ENCODE data around the gene IGSF3.

IGSF3 gene

DNA sequence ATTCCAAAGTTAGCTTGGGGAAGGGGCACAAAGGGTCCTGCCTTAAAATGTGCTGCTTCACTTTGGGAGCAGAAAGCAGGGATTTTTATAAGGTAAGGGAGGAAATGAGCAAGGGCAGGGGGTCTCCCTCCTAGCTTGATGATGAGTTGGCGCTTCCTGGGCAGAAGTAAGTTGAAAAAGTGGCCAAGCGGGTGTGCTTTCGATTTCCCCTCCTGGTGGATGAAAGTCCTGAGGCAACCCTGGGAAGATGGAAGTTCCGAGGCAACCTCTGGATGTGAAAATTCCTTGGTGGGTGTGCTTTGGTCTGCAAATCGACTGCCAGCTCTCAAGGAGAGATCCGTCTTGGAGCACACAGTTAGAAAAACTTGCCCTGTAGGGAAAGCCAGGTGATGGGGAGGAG, 45.0 kb upstream of the IGSF3 start:
- H2AFZ ChIP-seq (ENCODE audit: low read depth, low read length): no peak overlapping the region
- H2BK12ac ChIP-seq (ENCODE audit: low read length in 2 of 2): no peak overlapping the region
- peaks cover 2% of the 10 kb centered on the region for H3K9me3 ChIP-seq (ENCODE audit: control insufficient read depth, low read length)
- no peaks in the 10 kb centered on the region for H3K36me3 ChIP-seq (ENCODE audit: control insufficient read depth in 1 of 2, insufficient read depth in 2 of 2, low read depth in 1 of 2, low read length in 2 of 2)
- no peak for DNase-seq
- H3K14ac ChIP-seq (ENCODE audit: low read length in 2 of 2): no peak overlapping the region
- peaks cover 0 to 49% of the 10 kb centered on the region in 2 experiments for H3K27me3 ChIP-seq (ENCODE audit: control insufficient read depth in 1 of 2, insufficient read depth in 1 of 2, low read length in 2 of 2)
- no peak overlapping the region for H2AK5ac ChIP-seq (ENCODE audit: low read length, severe bottlenecking)
- no peaks in the 10 kb centered on the region for H3K79me1 ChIP-seq (replicated peaks; ENCODE audit: low read length, poor library complexity, severe bottlenecking)
- no peak overlapping the region for H2BK15ac ChIP-seq (ENCODE audit: low read depth, poor library complexity, severe bottlenecking)
- H3K4me2 ChIP-seq (ENCODE audit: low read length, poor library complexity, severe bottlenecking): peak overlapping the region; percentile 44
- H3K4ac ChIP-seq (ENCODE audit: low read depth in 1 of 2, low read length in 2 of 2): no peak overlapping the region
- no peak overlapping the region for H3K9ac ChIP-seq (ENCODE audit: low read length)
- H3K18ac ChIP-seq (ENCODE audit: low read depth in 1 of 2, low read length in 2 of 2): no peak overlapping the region
- WGBS: 58% methylated on average over 6 of the region's 6 CpGs
- H4K91ac ChIP-seq (ENCODE audit: low read length): no peak overlapping the region
- no peak overlapping the region for H3K23ac ChIP-seq (ENCODE audit: low read length in 2 of 2)
- peaks cover 3% of the 10 kb centered on the region for H3K4me1 ChIP-seq (ENCODE audit: control insufficient read depth, insufficient read depth, low read depth, low read length)
- H3K4me3 ChIP-seq (ENCODE audit: insufficient read depth in 1 of 2, low read depth in 1 of 2, low read length in 2 of 2): no peak overlapping the region
- H2BK5ac ChIP-seq (ENCODE audit: low read depth, low read length, poor library complexity, severe bottlenecking): no peak overlapping the region
- no peak overlapping the region for H3K27ac ChIP-seq (ENCODE audit: low read length, poor library complexity, severe bottlenecking)
- no peak overlapping the region for H2BK120ac ChIP-seq (ENCODE audit: low read depth, low read length)
- no peak overlapping the region for H4K8ac ChIP-seq (ENCODE audit: low read length)

DNA sequence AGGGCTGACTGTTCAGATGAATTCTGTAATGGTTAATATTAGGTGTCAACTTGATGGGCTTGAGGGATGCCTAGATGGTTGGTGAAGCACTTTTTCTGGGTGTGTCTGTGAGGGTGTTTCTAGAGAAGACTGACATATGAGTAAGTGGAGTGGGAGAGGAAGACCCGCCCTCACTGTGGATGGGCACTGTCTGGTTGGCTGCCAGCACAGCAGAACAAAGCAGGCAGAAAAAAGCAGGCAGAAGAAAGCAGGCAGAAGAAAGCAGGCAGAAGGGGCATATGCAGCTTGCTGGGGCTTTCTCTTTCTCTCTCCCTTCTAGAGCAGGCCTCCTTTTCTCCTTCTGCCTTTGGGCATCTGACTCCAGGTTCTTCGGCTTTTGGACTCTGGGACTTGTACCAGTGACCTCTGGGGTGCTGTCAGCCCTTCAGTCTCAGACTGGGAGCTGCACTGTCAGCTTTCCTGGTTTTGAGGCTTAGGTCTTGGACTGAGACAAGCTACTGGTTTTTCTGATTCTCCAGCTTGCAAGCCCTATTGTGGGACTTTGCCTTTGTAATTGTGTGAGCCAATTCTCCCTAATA, 43.8 kb upstream of the IGSF3 start:
- Histone ChIP-seq H3K79me1 (replicated peaks; ENCODE audit: low read length, poor library complexity, severe bottlenecking) (no peaks in the 10 kb centered on the region), H3K9me3 (ENCODE audit: control insufficient read depth, low read length) (no peaks in the 10 kb centered on the region), H4K91ac (ENCODE audit: low read length) (no peak overlapping the region), H3K36me3 (ENCODE audit: control insufficient read depth in 1 of 2, insufficient read depth in 2 of 2, low read depth in 1 of 2, low read length in 2 of 2) (no peaks in the 10 kb centered on the region), H3K4me1 (ENCODE audit: control insufficient read depth, insufficient read depth, low read depth, low read length) (peaks cover 3% of the 10 kb centered on the region), H2BK5ac (ENCODE audit: low read depth, low read length, poor library complexity, severe bottlenecking) (no peak overlapping the region), H2AFZ (ENCODE audit: low read depth, low read length) (no peak overlapping the region), H2AK5ac (ENCODE audit: low read length, severe bottlenecking) (no peak overlapping the region), H2BK120ac (ENCODE audit: low read depth, low read length) (no peak overlapping the region), H3K18ac (ENCODE audit: low read depth in 1 of 2, low read length in 2 of 2) (no peak overlapping the region), H3K4me3 (ENCODE audit: insufficient read depth in 1 of 2, low read depth in 1 of 2, low read length in 2 of 2) (no peak overlapping the region), H3K23ac (ENCODE audit: low read length in 2 of 2) (no peak overlapping the region), H2BK12ac (ENCODE audit: low read length in 2 of 2) (no peak overlapping the region), H3K27me3 (ENCODE audit: control insufficient read depth in 1 of 2, insufficient read depth in 1 of 2, low read length in 2 of 2) (peaks cover 0 to 54% of the 10 kb centered on the region in 2 experiments), H3K27ac (ENCODE audit: low read length, poor library complexity, severe bottlenecking) (no peak overlapping the region), H3K9ac (ENCODE audit: low read length) (no peak overlapping the region), H2BK15ac (ENCODE audit: low read depth, poor library complexity, severe bottlenecking) (no peak overlapping the region), H3K4ac (ENCODE audit: low read depth in 1 of 2, low read length in 2 of 2) (no peak overlapping the region), H3K14ac (ENCODE audit: low read length in 2 of 2) (no peak overlapping the region), H4K8ac (ENCODE audit: low read length) (no peak overlapping the region), H3K4me2 (ENCODE audit: low read length, poor library complexity, severe bottlenecking) (no peak overlapping the region)
- 91% methylated on average over 1 of the region's 2 CpGs for WGBS
- DNase-seq: no peak

DNA sequence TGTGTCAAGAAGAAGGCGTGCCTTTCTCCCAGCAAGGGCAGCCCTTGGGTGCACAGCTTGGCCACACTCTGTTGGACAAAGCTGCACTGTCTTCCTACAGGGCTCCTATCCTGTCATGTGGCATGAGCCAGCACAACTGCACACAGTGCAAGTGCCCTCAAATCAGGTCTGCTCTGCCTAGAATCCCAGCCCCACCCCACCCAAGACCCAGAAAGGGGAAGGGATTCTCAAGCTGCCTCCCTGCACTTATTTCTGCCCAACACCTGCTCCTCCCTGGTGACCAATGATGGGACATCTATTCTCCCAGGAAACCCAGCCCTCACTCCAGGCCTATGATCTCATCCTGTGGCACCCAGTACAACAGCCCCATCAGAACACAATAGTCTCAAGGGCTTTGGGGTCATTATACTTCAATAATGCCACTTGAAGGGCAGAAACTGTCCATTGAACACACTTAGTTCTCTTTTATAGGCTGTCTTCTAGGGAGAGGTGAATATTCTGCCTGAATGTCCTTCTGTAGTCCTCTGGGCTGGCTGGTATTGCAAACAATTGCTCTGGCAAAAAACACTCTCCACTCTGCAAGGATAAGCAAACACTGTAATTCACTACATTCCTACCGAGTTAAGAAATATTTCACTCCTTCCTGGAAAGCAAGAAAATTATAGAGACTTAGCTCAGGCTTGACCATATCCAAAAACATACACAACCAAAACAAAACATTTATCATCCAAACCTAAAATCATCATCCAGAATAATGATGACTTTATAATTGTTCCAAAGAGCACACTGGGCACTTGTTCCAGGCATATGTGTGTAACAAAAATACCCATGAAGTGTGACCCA, 43.1 kb upstream of the IGSF3 start:
- Histone ChIP-seq H3K23ac (ENCODE audit: low read length in 2 of 2) (no peak overlapping the region), H2BK120ac (ENCODE audit: low read depth, low read length) (no peak overlapping the region), H3K14ac (ENCODE audit: low read length in 2 of 2) (no peak overlapping the region), H4K8ac (ENCODE audit: low read length) (no peak overlapping the region), H3K4me2 (ENCODE audit: low read length, poor library complexity, severe bottlenecking) (no peak overlapping the region), H2BK5ac (ENCODE audit: low read depth, low read length, poor library complexity, severe bottlenecking) (no peak overlapping the region), H3K9ac (ENCODE audit: low read length) (no peak overlapping the region), H3K9me3 (ENCODE audit: control insufficient read depth, low read length) (no peaks in the 10 kb centered on the region), H2BK12ac (ENCODE audit: low read length in 2 of 2) (no peak overlapping the region), H2AK5ac (ENCODE audit: low read length, severe bottlenecking) (no peak overlapping the region), H3K27me3 (ENCODE audit: control insufficient read depth in 1 of 2, insufficient read depth in 1 of 2, low read length in 2 of 2) (peaks cover 0 to 54% of the 10 kb centered on the region in 2 experiments), H3K4ac (ENCODE audit: low read depth in 1 of 2, low read length in 2 of 2) (no peak overlapping the region), H3K4me1 (ENCODE audit: control insufficient read depth, insufficient read depth, low read depth, low read length) (peaks cover 3% of the 10 kb centered on the region), H4K91ac (ENCODE audit: low read length) (no peak overlapping the region), H3K18ac (ENCODE audit: low read depth in 1 of 2, low read length in 2 of 2) (no peak overlapping the region), H3K27ac (ENCODE audit: low read length, poor library complexity, severe bottlenecking) (no peak overlapping the region), H2BK15ac (ENCODE audit: low read depth, poor library complexity, severe bottlenecking) (no peak overlapping the region), H3K79me1 (replicated peaks; ENCODE audit: low read length, poor library complexity, severe bottlenecking) (no peaks in the 10 kb centered on the region), H2AFZ (ENCODE audit: low read depth, low read length) (no peak overlapping the region), H3K36me3 (ENCODE audit: control insufficient read depth in 1 of 2, insufficient read depth in 2 of 2, low read depth in 1 of 2, low read length in 2 of 2) (no peaks in the 10 kb centered on the region), H3K4me3 (ENCODE audit: insufficient read depth in 1 of 2, low read depth in 1 of 2, low read length in 2 of 2) (no peak overlapping the region)
- 65% methylated on average over 2 of the region's 2 CpGs for WGBS
- DNase-seq: no peak

DNA sequence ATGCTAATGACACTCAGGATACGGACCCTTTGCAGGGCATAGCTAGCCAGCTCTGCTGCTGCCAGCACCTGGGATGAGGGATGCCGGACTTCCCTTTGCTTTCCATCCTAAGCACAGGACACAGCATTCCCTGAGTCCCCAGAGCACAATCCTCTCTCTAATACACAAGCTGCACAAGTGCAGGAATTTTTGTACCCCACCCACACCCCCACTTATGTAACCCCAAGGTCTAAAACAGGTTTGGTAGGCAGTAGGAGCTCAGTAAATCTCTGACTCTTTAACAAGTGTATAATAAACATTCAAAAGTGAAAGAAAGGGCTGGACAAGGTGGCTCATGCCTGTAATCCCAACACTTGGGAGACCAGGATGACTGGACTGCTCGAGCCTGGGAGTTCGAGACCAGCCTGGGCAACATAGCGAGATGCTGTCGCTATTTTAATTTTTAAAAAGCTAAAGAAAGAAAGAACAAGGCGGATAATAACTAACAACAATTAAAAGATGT, 42.2 kb upstream of the IGSF3 start:
- Histone ChIP-seq H2AK5ac (ENCODE audit: low read length, severe bottlenecking) (no peak overlapping the region), H3K9ac (ENCODE audit: low read length) (no peak overlapping the region), H3K79me1 (replicated peaks; ENCODE audit: low read length, poor library complexity, severe bottlenecking) (no peaks in the 10 kb centered on the region), H3K27ac (ENCODE audit: low read length, poor library complexity, severe bottlenecking) (no peak overlapping the region), H3K4me1 (ENCODE audit: control insufficient read depth, insufficient read depth, low read depth, low read length) (peaks cover 3% of the 10 kb centered on the region), H3K18ac (ENCODE audit: low read depth in 1 of 2, low read length in 2 of 2) (no peak overlapping the region), H4K8ac (ENCODE audit: low read length) (no peak overlapping the region), H2BK5ac (ENCODE audit: low read depth, low read length, poor library complexity, severe bottlenecking) (no peak overlapping the region), H3K14ac (ENCODE audit: low read length in 2 of 2) (no peak overlapping the region), H2BK12ac (ENCODE audit: low read length in 2 of 2) (no peak overlapping the region), H4K91ac (ENCODE audit: low read length) (no peak overlapping the region), H3K4me2 (ENCODE audit: low read length, poor library complexity, severe bottlenecking) (no peak overlapping the region), H2BK120ac (ENCODE audit: low read depth, low read length) (no peak overlapping the region), H3K36me3 (ENCODE audit: control insufficient read depth in 1 of 2, insufficient read depth in 2 of 2, low read depth in 1 of 2, low read length in 2 of 2) (no peaks in the 10 kb centered on the region), H3K4ac (ENCODE audit: low read depth in 1 of 2, low read length in 2 of 2) (no peak overlapping the region), H3K27me3 (ENCODE audit: control insufficient read depth in 1 of 2, insufficient read depth in 1 of 2, low read length in 2 of 2) (peaks cover 0 to 54% of the 10 kb centered on the region in 2 experiments), H2BK15ac (ENCODE audit: low read depth, poor library complexity, severe bottlenecking) (no peak overlapping the region), H3K4me3 (ENCODE audit: insufficient read depth in 1 of 2, low read depth in 1 of 2, low read length in 2 of 2) (no peak overlapping the region), H3K23ac (ENCODE audit: low read length in 2 of 2) (no peak overlapping the region), H2AFZ (ENCODE audit: low read depth, low read length) (no peak overlapping the region), H3K9me3 (ENCODE audit: control insufficient read depth, low read length) (no peaks in the 10 kb centered on the region)
- WGBS: 90% methylated on average over 7 of the region's 7 CpGs
- DNase-seq: no peak
